Measurements from ENCODE around the gene ROBO3.

DNA sequence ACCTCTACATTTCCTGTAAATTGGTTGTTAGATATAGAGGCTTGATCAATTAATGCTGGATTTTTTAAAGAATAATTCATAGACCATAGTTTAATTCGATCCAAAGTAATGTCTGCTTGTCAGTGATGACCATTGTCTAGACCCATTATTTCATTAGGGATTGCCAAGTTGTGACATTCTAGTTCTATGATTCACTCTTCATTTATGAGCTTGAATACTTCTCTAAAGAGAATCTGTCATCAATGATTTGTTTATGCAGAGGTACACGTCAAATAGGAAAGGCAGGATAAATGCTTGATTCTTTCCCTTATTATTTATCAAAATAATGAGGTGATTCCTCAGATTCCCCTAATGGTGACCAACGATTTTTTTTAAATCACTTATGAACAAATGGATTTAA, 24.0 kb upstream of the ROBO3 start:
- no peak for TF ChIP-seq JUND (IDR thresholded peaks at IDR 0.05; ENCODE audit: low read length)
- no peak for TF ChIP-seq RAD21 (IDR thresholded peaks at IDR 0.05 in 1 of 2, conservative IDR thresholded peaks at IDR 0.05 in 1 of 2; ENCODE audit: low read depth in 2 of 2, low read length in 2 of 2)

Data from H1 (cell line).